NCI-H2081 treated with DMSO at 0.1 percent for 48 hours (cell line): ENCODE results near the gene DDC.
"Not testable (repeated sequence)": the region's sequence is repeated elsewhere in the genome, so short reads cannot be mapped to it uniquely, and the experiment has no call there.

ENCODE experiments used
- DNase-seq: peaks from one replicate; lab custom pipeline; 2025; lab: John Stamatoyannopoulos, UW

Gene DDC

GRCh38 chr7:50589364-50589763, 24.2 kb upstream of the DDC start:
- DNase-seq, result no peak

GRCh38 chr7:50588937-50589336, 23.7 kb upstream of the DDC start:
- no peak for DNase-seq

- no peak for DNase-seq
These were observed 22.5 kb upstream of the DDC start for GRCh38 chr7:50587737-50588136.

GRCh38 chr7:50584793-50585408, 19.7 kb upstream of the DDC start:
- DNase-seq, result no peak

GRCh38 chr7:50584386-50584785, 19.2 kb upstream of the DDC start:
- DNase-seq, result no peak

GRCh38 chr7:50583295-50583694, 18.1 kb upstream of the DDC start:
- not testable (repeated sequence) for DNase-seq

GRCh38 chr7:50582271-50582670, 17.1 kb upstream of the DDC start:
- DNase-seq, result not testable (repeated sequence)

GRCh38 chr7:50580666-50581065, 15.5 kb upstream of the DDC start:
- not testable (repeated sequence) for DNase-seq

GRCh38 chr7:50580057-50580456, 14.9 kb upstream of the DDC start:
- DNase-seq, result no peak

- not testable (repeated sequence) for DNase-seq
These were observed 12.9 kb upstream of the DDC start for GRCh38 chr7:50578105-50578504.

GRCh38 chr7:50577569-50577968, 12.4 kb upstream of the DDC start:
- DNase-seq, result no peak

- DNase-seq, result not testable (repeated sequence)
These were observed 11.2 kb upstream of the DDC start for GRCh38 chr7:50576388-50576787.

- DNase-seq, result no peak
These were observed 2.6 kb upstream of the DDC start for GRCh38 chr7:50567715-50568261.

GRCh38 chr7:50565977-50566376, 772 bp upstream of the DDC start:
- no peak for DNase-seq

GRCh38 chr7:50565559-50565916, 333 bp upstream of the DDC start:
- DNase-seq, result no peak

GRCh38 chr7:50564171-50564570, 1.0 kb downstream of the DDC start:
- DNase-seq, result no peak

GRCh38 chr7:50562136-50562535, 3.1 kb downstream of the DDC start:
- DNase-seq, result no peak

- DNase-seq, result peak; percentile 86
These were observed 4.3 kb downstream of the DDC start for GRCh38 chr7:50560865-50561351.

GRCh38 chr7:50559881-50560280, 5.3 kb downstream of the DDC start:
- no peak for DNase-seq

- DNase-seq, result peak; percentile 98
These were observed 6.7 kb downstream of the DDC start for GRCh38 chr7:50558294-50559053.

- DNase-seq, result no peak
These were observed 8.1 kb downstream of the DDC start for GRCh38 chr7:50557099-50557498.

GRCh38 chr7:50556247-50556991, 8.8 kb downstream of the DDC start:
- no peak for DNase-seq
